Adipocyte (in vitro differentiated cells): ENCODE results near the gene HOXA3.

Experiments used
- DNase-seq: peaks from one replicate; pipeline ENCODE4 v3.0.0-alpha.2; 2015; ENCODE audit warnings: low read depth
- H3K27me3 ChIP-seq: replicated peaks from 2 replicates; pipeline ENCODE4 v1.7.0; 2013; ENCODE audit warnings: mild to moderate bottlenecking, low read length, moderate library complexity; ENCODE audit not compliant: control insufficient read depth, insufficient read depth
- H3K36me3 ChIP-seq: 2 replicates; pipeline ENCODE4 v1.7.0; 2013; ENCODE audit warnings: low read length, mild to moderate bottlenecking, moderate library complexity; ENCODE audit not compliant: control insufficient read depth, insufficient read depth, severe bottlenecking
- H3K4me1 ChIP-seq: 2 replicates; pipeline ENCODE4 v1.7.0; 2013; ENCODE audit warnings: mild to moderate bottlenecking, low read length, moderate library complexity; ENCODE audit not compliant: control insufficient read depth, insufficient read depth
- H3K4me3 ChIP-seq: 2 replicates; pipeline ENCODE4 v1.7.0; 2013; ENCODE audit warnings: mild to moderate bottlenecking, low read length, moderate library complexity
- H3K9ac ChIP-seq: 2 replicates; pipeline ENCODE4 v1.7.0; 2013; ENCODE audit warnings: mild to moderate bottlenecking, low read length, moderate library complexity
- H3K9me3 ChIP-seq: 2 replicates; pipeline ENCODE4 v1.7.0; 2013; ENCODE audit warnings: mild to moderate bottlenecking, low read length, moderate library complexity; ENCODE audit not compliant: control insufficient read depth

HOXA3 gene

GRCh38 chr7:27151931-27152815 lies at the start of gene HOXA3:
Gene HOXA3, minus strand, starts transcription at chr7:27152583. Its CDS starts 41,943 bp downstream, at chr7:27110640.
- H3K27me3 ChIP-seq, result no peaks in the 10 kb centered on the region
- H3K4me3 ChIP-seq, result peak within 1 kb of the TSS; percentile 94
- H3K9ac ChIP-seq, result peak within 1 kb of the TSS; percentile 97
- peaks cover 48% of the 10 kb centered on the region for H3K4me1 ChIP-seq
- peak; percentile 18 for DNase-seq
- no peaks in the 10 kb centered on the region for H3K9me3 ChIP-seq
- no peaks in the 10 kb centered on the region for H3K36me3 ChIP-seq

- H3K27me3 ChIP-seq, result peaks cover 86% of the 10 kb centered on the region
- H3K36me3 ChIP-seq, result no peaks in the 10 kb centered on the region
- DNase-seq, result no peak
These were observed 49.2 kb upstream of the HOXA3 start for GRCh38 chr7:27201580-27202017.

GRCh38 chr7:27200761-27201579 lies 48.6 kb upstream of the HOXA3 start:
- peak overlapping the region; percentile 69 for H3K4me3 ChIP-seq
- peaks cover 84% of the 10 kb centered on the region for H3K27me3 ChIP-seq
- H3K9me3 ChIP-seq, result no peaks in the 10 kb centered on the region
- H3K36me3 ChIP-seq, result no peaks in the 10 kb centered on the region
- H3K9ac ChIP-seq, result no peak overlapping the region
- H3K4me1 ChIP-seq, result peaks cover 6% of the 10 kb centered on the region
- DNase-seq, result no peak

More at GRCh38 chr7:27201580-27202017, 49.2 kb upstream of the HOXA3 start:
- Histone ChIP-seq H3K9ac (no peak overlapping the region), H3K4me1 (peaks cover 6% of the 10 kb centered on the region), H3K9me3 (no peaks in the 10 kb centered on the region), H3K4me3 (no peak overlapping the region)

- DNase-seq, result no peak
- peaks cover 76% of the 10 kb centered on the region for H3K27me3 ChIP-seq
These were observed 47.7 kb upstream of the HOXA3 start, which contains the start of gene HOXA13 for GRCh38 chr7:27199849-27200760. Gene HOXA13, minus strand, starts transcription at chr7:27200091. Its CDS starts 14 bp downstream, at chr7:27200077.

GRCh38 chr7:27198871-27199801 lies 46.8 kb upstream of the HOXA3 start:
- no peak overlapping the region for H3K9ac ChIP-seq
- H3K36me3 ChIP-seq, result no peaks in the 10 kb centered on the region
- H3K27me3 ChIP-seq, result peaks cover 66% of the 10 kb centered on the region
- peak overlapping the region; percentile 71 for H3K4me3 ChIP-seq
- no peaks in the 10 kb centered on the region for H3K9me3 ChIP-seq
- DNase-seq, result no peak
- no peaks in the 10 kb centered on the region for H3K4me1 ChIP-seq

More at GRCh38 chr7:27199849-27200760, 47.7 kb upstream of the HOXA3 start, which contains the start of gene HOXA13:
- no peaks in the 10 kb centered on the region for H3K36me3 ChIP-seq
- H3K4me1 ChIP-seq, result no peaks in the 10 kb centered on the region
- no peaks in the 10 kb centered on the region for H3K9me3 ChIP-seq
- H3K9ac ChIP-seq, result no peak within 1 kb of the TSS
- H3K4me3 ChIP-seq, result peak within 1 kb of the TSS; percentile 71

GRCh38 chr7:27198138-27198841 lies 45.9 kb upstream of the HOXA3 start:
- no peak for DNase-seq
- Histone ChIP-seq H3K27me3 (peaks cover 58% of the 10 kb centered on the region), H3K4me3 (peak overlapping the region; percentile 71), H3K36me3 (no peaks in the 10 kb centered on the region), H3K9me3 (no peaks in the 10 kb centered on the region), H3K9ac (no peak overlapping the region), H3K4me1 (no peaks in the 10 kb centered on the region)

GRCh38 chr7:27197137-27198042 lies 45.0 kb upstream of the HOXA3 start:
- Histone ChIP-seq H3K4me3 (no peak overlapping the region), H3K27me3 (peaks cover 49% of the 10 kb centered on the region), H3K9ac (no peak overlapping the region), H3K36me3 (no peaks in the 10 kb centered on the region), H3K4me1 (no peaks in the 10 kb centered on the region), H3K9me3 (no peaks in the 10 kb centered on the region)
- DNase-seq, result no peak

- Histone ChIP-seq H3K27me3 (peaks cover 38% of the 10 kb centered on the region), H3K4me1 (no peaks in the 10 kb centered on the region), H3K9ac (no peak overlapping the region), H3K9me3 (no peaks in the 10 kb centered on the region), H3K4me3 (no peak overlapping the region), H3K36me3 (no peaks in the 10 kb centered on the region)
- DNase-seq, result peak; percentile 90
These were observed 43.9 kb upstream of the HOXA3 start for GRCh38 chr7:27196287-27196767.
